GM12873 (cell line): ENCODE results near the gene SLC9B1.

Experiments used
- TF ChIP-seq, protein P1 (sequence below): IDR thresholded peaks from 2 replicates; pipeline ENCODE4 v1.5.1; 2012; ENCODE audit warnings: low read depth, mild to moderate bottlenecking, moderate library complexity, low read length, control low read depth; ENCODE audit not compliant: insufficient read depth; ENCODE audit errors: missing control alignments

SLC9B1 gene

DNA sequence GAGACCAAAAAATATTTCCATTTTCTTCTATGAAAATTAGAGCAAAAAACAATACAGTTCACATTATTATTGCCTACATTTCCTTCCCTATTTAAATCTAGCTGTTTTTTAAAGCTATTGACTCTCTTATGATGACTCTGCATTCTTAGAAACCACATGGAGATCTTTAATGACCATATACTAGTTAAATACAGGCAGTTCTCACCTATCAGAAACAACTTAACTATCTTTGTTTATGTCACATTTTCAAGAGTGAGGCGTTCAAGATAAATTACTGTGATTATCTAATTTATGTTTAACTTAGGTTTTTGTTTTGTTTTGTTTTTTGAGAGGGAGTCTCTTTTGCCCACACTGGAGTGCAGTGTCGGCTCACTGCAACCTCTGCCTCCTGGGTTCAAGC is 147.7 kb downstream of the SLC9B1 start:
- TF ChIP-seq, protein P1, sequence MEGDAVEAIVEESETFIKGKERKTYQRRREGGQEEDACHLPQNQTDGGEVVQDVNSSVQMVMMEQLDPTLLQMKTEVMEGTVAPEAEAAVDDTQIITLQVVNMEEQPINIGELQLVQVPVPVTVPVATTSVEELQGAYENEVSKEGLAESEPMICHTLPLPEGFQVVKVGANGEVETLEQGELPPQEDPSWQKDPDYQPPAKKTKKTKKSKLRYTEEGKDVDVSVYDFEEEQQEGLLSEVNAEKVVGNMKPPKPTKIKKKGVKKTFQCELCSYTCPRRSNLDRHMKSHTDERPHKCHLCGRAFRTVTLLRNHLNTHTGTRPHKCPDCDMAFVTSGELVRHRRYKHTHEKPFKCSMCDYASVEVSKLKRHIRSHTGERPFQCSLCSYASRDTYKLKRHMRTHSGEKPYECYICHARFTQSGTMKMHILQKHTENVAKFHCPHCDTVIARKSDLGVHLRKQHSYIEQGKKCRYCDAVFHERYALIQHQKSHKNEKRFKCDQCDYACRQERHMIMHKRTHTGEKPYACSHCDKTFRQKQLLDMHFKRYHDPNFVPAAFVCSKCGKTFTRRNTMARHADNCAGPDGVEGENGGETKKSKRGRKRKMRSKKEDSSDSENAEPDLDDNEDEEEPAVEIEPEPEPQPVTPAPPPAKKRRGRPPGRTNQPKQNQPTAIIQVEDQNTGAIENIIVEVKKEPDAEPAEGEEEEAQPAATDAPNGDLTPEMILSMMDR, result no peak

- TF ChIP-seq, protein P1, result no peak
Observed at GRCh38 chr4:102869569-102870197, 149.8 kb downstream of the SLC9B1 start.

DNA sequence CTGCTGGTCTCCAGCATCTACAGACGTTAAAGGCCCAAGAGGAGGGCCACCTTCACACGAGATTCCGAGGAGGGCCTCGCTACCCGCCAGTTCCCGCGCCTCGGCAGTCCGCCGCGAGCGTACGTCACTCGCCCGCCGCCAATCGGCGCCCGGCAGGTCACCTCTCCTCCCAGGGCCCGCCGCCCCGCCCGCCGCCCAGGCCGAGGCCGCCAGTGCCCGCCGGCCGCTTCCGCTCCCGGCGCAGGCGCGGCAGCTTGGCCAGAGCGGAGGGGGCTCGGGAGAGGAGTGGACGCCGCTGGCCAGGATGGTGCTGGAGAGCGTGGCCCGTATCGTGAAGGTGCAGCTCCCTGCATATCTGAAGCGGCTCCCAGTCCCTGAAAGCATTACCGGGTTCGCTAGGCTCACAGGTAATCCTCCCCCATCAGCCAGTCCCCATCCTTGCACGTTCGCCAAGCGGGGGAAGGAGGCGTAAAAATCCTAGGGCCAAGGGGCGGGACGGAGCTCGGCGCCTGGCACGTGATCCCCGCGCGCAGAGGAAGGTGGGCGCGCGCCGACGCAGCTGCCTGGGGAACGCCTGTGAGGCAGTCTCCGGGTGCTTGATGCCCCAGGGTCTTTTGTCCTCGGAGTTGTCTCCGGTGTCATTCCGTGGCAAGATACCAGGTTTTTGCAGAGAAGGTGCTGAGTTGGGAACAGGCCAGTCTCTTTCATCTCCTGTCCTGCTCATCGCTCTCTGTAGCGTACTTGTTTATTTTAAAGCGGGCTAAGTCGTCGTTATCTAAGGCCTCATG is 150.5 kb downstream of the SLC9B1 start, which contains the start of gene CISD2:
Gene CISD2 (plus strand): TSS at position 212 of the 788 bp plus-strand sequence. CDS start 93 bp downstream, at position 305.
- TF ChIP-seq, protein P1, result no peak

- TF ChIP-seq, protein P1, result no peak
Observed at GRCh38 chr4:102868153-102868780, 151.2 kb downstream of the SLC9B1 start.

DNA sequence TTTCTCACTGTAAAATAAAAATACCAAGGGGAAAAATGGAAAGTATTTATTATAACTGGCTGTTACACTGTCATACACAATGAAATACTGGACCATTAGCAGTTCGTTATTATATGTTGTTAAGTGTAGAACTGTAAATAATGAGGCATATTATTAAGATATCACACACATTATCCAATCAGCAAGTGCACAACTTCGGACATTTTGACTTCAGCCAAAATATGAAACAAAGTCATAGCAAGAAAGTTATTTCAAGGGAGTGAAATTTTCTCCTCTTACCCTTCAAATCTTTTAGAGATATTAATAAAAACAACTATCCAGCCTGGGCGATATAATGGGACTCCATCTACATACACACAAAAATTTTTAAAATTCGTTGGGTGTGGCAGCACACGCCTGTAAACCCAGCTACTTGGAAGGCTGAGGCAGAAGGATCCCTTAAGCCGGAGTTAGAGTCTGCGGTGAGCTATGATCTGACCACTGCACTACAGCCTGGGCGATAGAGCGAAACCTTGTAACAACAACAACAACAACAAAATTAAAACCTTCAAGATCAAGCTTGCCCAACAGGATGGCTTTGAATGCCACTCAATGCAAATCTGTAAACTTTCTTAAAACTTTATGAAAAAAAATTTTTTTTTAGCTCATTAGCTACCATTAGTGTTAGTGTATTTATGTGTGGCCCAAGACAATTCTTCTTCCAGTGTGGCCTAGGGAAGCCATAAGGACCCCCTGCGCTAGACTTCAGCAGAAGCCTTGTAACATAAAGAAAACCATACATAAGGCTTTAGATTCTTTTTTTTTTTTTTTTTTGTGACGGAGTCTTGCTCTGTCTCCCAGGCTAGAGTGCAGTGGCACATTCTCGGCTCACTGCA is 152.0 kb downstream of the SLC9B1 start:
- TF ChIP-seq, protein P1, result no peak

GRCh38 chr4:102862747-102863146 is 156.8 kb downstream of the SLC9B1 start:
- TF ChIP-seq, protein P1, result no peak
